H9 (cell line): Measurements from ENCODE around the gene CFAP299. TPM values are rescaled to one million over a fixed set of nuclear protein-coding genes. Genes with fewer than 3 reads are reported as not detected.
"Not testable (repeated sequence)": the region's sequence is repeated elsewhere in the genome, so short reads cannot be mapped to it uniquely, and the experiment has no call there.

ENCODE experiments used
- DNase-seq: peaks from one replicate; pipeline ENCODE4 v3.0.0-alpha.2; 2017
- H2AFZ ChIP-seq: one replicate; pipeline ENCODE4 v1.6.1; 2013; ENCODE audit warnings: mild to moderate bottlenecking, low read length, control low read depth, moderate library complexity
- H2AK5ac ChIP-seq: 2 replicates; pipeline ENCODE4 v1.6.1; 2013; ENCODE audit warnings: low read length, control low read depth, mixed read lengths; ENCODE audit not compliant: insufficient read length
- H2BK120ac ChIP-seq: one replicate; pipeline ENCODE4 v1.6.1; 2013; ENCODE audit warnings: low read depth, mild to moderate bottlenecking, low read length, control low read depth, inconsistent platforms; ENCODE audit not compliant: poor library complexity, severe bottlenecking
- H2BK12ac ChIP-seq: 2 replicates; pipeline ENCODE4 v1.6.1; 2013; ENCODE audit warnings: low read length, control low read depth, mixed read lengths, low read depth; ENCODE audit not compliant: insufficient read length
- H2BK15ac ChIP-seq: 2 replicates; pipeline ENCODE4 v1.6.1; 2013; ENCODE audit warnings: low read depth, low read length, control low read depth
- H2BK20ac ChIP-seq: one replicate; pipeline ENCODE4 v1.6.1; 2013; ENCODE audit warnings: low read depth, mild to moderate bottlenecking, low read length, control low read depth, inconsistent platforms; ENCODE audit not compliant: poor library complexity, severe bottlenecking
- H2BK5ac ChIP-seq: 2 replicates; pipeline ENCODE4 v1.6.1; 2013; ENCODE audit warnings: low read length, control low read depth, mixed read lengths; ENCODE audit not compliant: insufficient read length
- H3K14ac ChIP-seq: 2 replicates; pipeline ENCODE4 v1.6.1; 2013; ENCODE audit warnings: low read length, control low read depth; ENCODE audit not compliant: insufficient read depth
- H3K18ac ChIP-seq: 2 replicates; pipeline ENCODE4 v1.6.1; 2013; ENCODE audit warnings: low read depth, mild to moderate bottlenecking, mixed read lengths, low read length, control low read depth; ENCODE audit not compliant: insufficient read length
- H3K23ac ChIP-seq: 2 replicates; pipeline ENCODE4 v1.6.1; 2013; ENCODE audit warnings: low read length, control low read depth, mixed read lengths, low read depth; ENCODE audit not compliant: insufficient read length
- H3K23me2 ChIP-seq: 2 replicates; pipeline ENCODE4 v1.6.1; 2013; ENCODE audit warnings: low read depth, mild to moderate bottlenecking, mixed read lengths, low read length, control low read depth; ENCODE audit not compliant: insufficient read length, poor library complexity, severe bottlenecking
- H3K27ac ChIP-seq: 2 replicates; pipeline ENCODE4 v1.5.1; 2013; ENCODE audit warnings: low read length, control low read depth, mixed read lengths, low read depth; ENCODE audit not compliant: insufficient read length
- H3K27me3 ChIP-seq: 2 replicates; pipeline ENCODE4 v1.6.1; 2013; ENCODE audit warnings: low read length, control low read depth, inconsistent platforms; ENCODE audit not compliant: insufficient read depth
- H3K4ac ChIP-seq: 2 replicates; pipeline ENCODE4 v1.6.1; 2013; ENCODE audit warnings: low read depth, mild to moderate bottlenecking, control low read depth, inconsistent platforms, low read length, moderate library complexity
- H3K4me1 ChIP-seq: 2 replicates; pipeline ENCODE4 v1.6.1; 2013; ENCODE audit warnings: low read length, control low read depth, inconsistent platforms; ENCODE audit not compliant: insufficient read depth
- H3K4me2 ChIP-seq: 2 replicates; pipeline ENCODE4 v1.6.1; 2013; ENCODE audit warnings: low read length, control low read depth, mixed read lengths; ENCODE audit not compliant: insufficient read length, insufficient read depth
- H3K56ac ChIP-seq: 2 replicates; pipeline ENCODE4 v1.6.1; 2013; ENCODE audit warnings: low read depth, mild to moderate bottlenecking, mixed read lengths, low read length, control low read depth; ENCODE audit not compliant: insufficient read length
- H3K79me1 ChIP-seq: 2 replicates; pipeline ENCODE4 v1.6.1; 2013; ENCODE audit warnings: low read depth, mild to moderate bottlenecking, moderate library complexity, low read length, control low read depth, inconsistent platforms; ENCODE audit not compliant: insufficient read depth, poor library complexity, severe bottlenecking
- H3K79me2 ChIP-seq: 2 replicates; pipeline ENCODE4 v1.6.1; 2013; ENCODE audit warnings: low read length, control low read depth, inconsistent platforms; ENCODE audit not compliant: insufficient read depth
- H3K9ac ChIP-seq: 2 replicates; pipeline ENCODE4 v1.6.1; 2013; ENCODE audit warnings: low read length, control low read depth, mixed read lengths; ENCODE audit not compliant: insufficient read length; ENCODE audit errors: extremely low read depth
- H3K9me3 ChIP-seq: one replicate; pipeline ENCODE4 v1.6.1; 2013; ENCODE audit warnings: low read depth, low read length, inconsistent platforms; ENCODE audit not compliant: control insufficient read depth
- H3T11ph ChIP-seq: one replicate; pipeline ENCODE4 v1.6.1; 2013; ENCODE audit warnings: mild to moderate bottlenecking, low read length, control low read depth, inconsistent platforms
- H4K20me1 ChIP-seq: one replicate; pipeline ENCODE4 v1.6.1; 2013; ENCODE audit not compliant: control insufficient read depth, insufficient read length, insufficient read depth
- H4K5ac ChIP-seq: 2 replicates; pipeline ENCODE4 v1.6.1; 2013; ENCODE audit warnings: low read depth, mild to moderate bottlenecking, mixed read lengths, low read length, control low read depth; ENCODE audit not compliant: insufficient read length
- H4K8ac ChIP-seq: replicated peaks from 2 replicates; pipeline ENCODE4 v1.6.1; 2013; ENCODE audit warnings: low read length, control low read depth, mixed read lengths, low read depth; ENCODE audit not compliant: insufficient read length
- H4K91ac ChIP-seq: 2 replicates; pipeline ENCODE4 v1.6.1; 2013; ENCODE audit warnings: low read depth, mild to moderate bottlenecking, moderate library complexity, mixed read lengths, low read length, control low read depth; ENCODE audit not compliant: insufficient read length
- H3K27ac Mint-ChIP-seq, 3 experiments: 2 replicates in 2 of 3; 3 replicates in 1 of 3; pipeline ENCODE4 v1.8.0; 2020 to 2021; ENCODE audit warnings: mixed read lengths in 3 of 3, mild to moderate bottlenecking in 1 of 3, moderate library complexity in 1 of 3
- H3K27me3 Mint-ChIP-seq: 2 replicates; pipeline ENCODE4 v1.8.0; 2021; ENCODE audit warnings: low read depth, mild to moderate bottlenecking, moderate library complexity, mixed read lengths
- H3K36me3 Mint-ChIP-seq, 3 experiments: 2 replicates in 2 of 3; 3 replicates in 1 of 3; pipeline ENCODE4 v1.8.0; 2020 to 2021; ENCODE audit warnings: low read depth in 3 of 3, mixed read lengths in 3 of 3; ENCODE audit not compliant: insufficient read depth in 1 of 3
- H3K4me1 Mint-ChIP-seq, 2 experiments: 2 replicates each; pipeline ENCODE4 v1.8.0; 2020; ENCODE audit warnings: mixed read lengths in 2 of 2
- H3K4me3 Mint-ChIP-seq, 2 experiments: 2 replicates in 1 of 2; 3 replicates in 1 of 2; pipeline ENCODE4 v1.8.0; 2020 to 2021; ENCODE audit warnings: mild to moderate bottlenecking in 2 of 2, mixed read lengths in 2 of 2, moderate library complexity in 1 of 2
- H3K9me3 Mint-ChIP-seq, 2 experiments: 2 replicates in 1 of 2; 3 replicates in 1 of 2; pipeline ENCODE4 v1.8.0; 2020; ENCODE audit warnings: mild to moderate bottlenecking in 2 of 2, mixed read lengths in 2 of 2, moderate library complexity in 1 of 2
- WGBS: extraction: QIAGEN DNeasy Blood & Tissue Kit; methylation state at CpG from one replicate; pipeline ENCODE4 v1.1.7; 2013; ENCODE audit warnings: missing lambda C conversion rate, low lambda C conversion rate, mixed read lengths; ENCODE audit not compliant: insufficient read length; ENCODE audit errors: extremely low coverage; 5-methylcytosine and 5-hydroxymethylcytosine counted together
- total RNA-seq: library from RNA; stranded (reverse); gene quantifications from 2 replicates; pipeline ENCODE4 v1.2.1, GENCODE V29; 2021
- TF ChIP-seq, protein P1 (sequence below): fragments of 200-600 bp; sonication (generic); conservative IDR thresholded peaks from 3 replicates; pipeline ENCODE4 v1.8.0; 2021; ENCODE audit warnings: antibody characterized with exemption, mild to moderate bottlenecking

The CFAP299 gene
- total RNA-seq, 1 experiment from 2014 or later, result not detected

DNA sequence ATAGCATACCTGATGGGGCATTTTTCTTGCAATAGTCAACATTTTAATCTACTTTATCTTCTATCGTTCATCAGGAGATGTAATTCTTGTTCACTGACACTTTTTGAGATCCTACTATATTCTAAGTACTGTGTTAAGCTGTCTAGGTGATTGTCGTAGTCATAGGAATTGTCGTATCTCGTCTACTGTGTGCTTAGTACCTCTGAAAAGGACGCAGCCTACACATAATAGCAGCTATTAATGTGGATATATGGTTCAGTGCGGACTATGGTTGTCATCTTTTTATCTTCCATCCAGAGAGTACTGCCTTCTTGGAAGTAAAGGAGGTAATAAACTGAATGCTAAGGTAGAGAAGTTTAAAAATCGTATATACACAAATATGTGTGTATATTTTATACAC lies 21.9 kb upstream of the CFAP299 start:
- Histone ChIP-seq H4K5ac (no peak overlapping the region), H3K9me3 (no peaks in the 10 kb centered on the region), H3K23me2 (no peaks in the 10 kb centered on the region), H2BK20ac (no peak overlapping the region), H4K91ac (no peak overlapping the region), H3T11ph (no peak overlapping the region), H3K79me2 (no peaks in the 10 kb centered on the region), H3K79me1 (no peaks in the 10 kb centered on the region), H2AFZ (no peak overlapping the region), H3K18ac (no peak overlapping the region), H3K4ac (no peak overlapping the region), H2AK5ac (no peak overlapping the region), H2BK5ac (no peak overlapping the region), H4K20me1 (no peaks in the 10 kb centered on the region), H3K27ac (no peak overlapping the region), H4K8ac (no peak overlapping the region), H3K4me2 (no peak overlapping the region), H3K56ac (no peak overlapping the region), H3K27me3 (no peaks in the 10 kb centered on the region), H2BK120ac (no peak overlapping the region), H2BK12ac (no peak overlapping the region), H3K23ac (no peak overlapping the region), H3K14ac (no peak overlapping the region), H2BK15ac (no peak overlapping the region), H3K9ac (no peak overlapping the region), H3K4me1 (no peaks in the 10 kb centered on the region; the same call in 1 of the 2 replicates)
- TF ChIP-seq, protein P1, sequence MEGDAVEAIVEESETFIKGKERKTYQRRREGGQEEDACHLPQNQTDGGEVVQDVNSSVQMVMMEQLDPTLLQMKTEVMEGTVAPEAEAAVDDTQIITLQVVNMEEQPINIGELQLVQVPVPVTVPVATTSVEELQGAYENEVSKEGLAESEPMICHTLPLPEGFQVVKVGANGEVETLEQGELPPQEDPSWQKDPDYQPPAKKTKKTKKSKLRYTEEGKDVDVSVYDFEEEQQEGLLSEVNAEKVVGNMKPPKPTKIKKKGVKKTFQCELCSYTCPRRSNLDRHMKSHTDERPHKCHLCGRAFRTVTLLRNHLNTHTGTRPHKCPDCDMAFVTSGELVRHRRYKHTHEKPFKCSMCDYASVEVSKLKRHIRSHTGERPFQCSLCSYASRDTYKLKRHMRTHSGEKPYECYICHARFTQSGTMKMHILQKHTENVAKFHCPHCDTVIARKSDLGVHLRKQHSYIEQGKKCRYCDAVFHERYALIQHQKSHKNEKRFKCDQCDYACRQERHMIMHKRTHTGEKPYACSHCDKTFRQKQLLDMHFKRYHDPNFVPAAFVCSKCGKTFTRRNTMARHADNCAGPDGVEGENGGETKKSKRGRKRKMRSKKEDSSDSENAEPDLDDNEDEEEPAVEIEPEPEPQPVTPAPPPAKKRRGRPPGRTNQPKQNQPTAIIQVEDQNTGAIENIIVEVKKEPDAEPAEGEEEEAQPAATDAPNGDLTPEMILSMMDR, result no peak
- H3K4me1 Mint-ChIP-seq, result peaks cover 4 to 9% of the 10 kb centered on the region in 2 experiments
- H3K27ac Mint-ChIP-seq, result no peak overlapping the region
- peaks cover 16% of the 10 kb centered on the region for H3K27me3 Mint-ChIP-seq
- no peak for DNase-seq
- no peaks in the 10 kb centered on the region for H3K36me3 Mint-ChIP-seq
- H3K9me3 Mint-ChIP-seq, result no peaks in the 10 kb centered on the region
- H3K4me3 Mint-ChIP-seq, result no peak overlapping the region
- no CpG with 5 or more reads among the region's 7 CpGs for WGBS

DNA sequence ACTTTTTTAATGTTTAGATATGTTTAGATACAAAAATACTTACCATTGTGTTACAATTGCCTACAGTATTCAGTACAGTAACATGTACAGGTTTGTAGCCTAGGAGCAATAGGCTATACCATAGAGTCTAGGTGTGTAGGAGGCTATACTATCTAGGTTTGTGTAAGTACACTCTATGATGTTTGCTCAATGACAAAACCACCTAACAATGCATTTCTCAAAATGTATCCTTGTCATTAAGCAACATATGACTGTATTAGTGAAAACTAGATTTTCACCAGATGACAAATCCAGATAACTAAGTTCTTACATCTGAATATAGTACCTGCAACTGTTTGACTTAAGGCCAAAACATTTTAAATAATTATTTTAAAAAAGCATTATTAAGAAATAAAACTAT lies 19.7 kb upstream of the CFAP299 start:
- not testable (repeated sequence) for H3K27me3 ChIP-seq, H3K4me3 Mint-ChIP-seq, H3K9me3 Mint-ChIP-seq, H4K8ac ChIP-seq, H2BK12ac ChIP-seq, H3K79me2 ChIP-seq, H3K4me2 ChIP-seq, H2AK5ac ChIP-seq, H3K27ac ChIP-seq, H3K4me1 ChIP-seq, H4K20me1 ChIP-seq, H3K23ac ChIP-seq, H3K23me2 ChIP-seq, H3K27ac Mint-ChIP-seq, H3K36me3 Mint-ChIP-seq, H4K91ac ChIP-seq, H3K9ac ChIP-seq, H3K4ac ChIP-seq, H2BK15ac ChIP-seq, DNase-seq, H4K5ac ChIP-seq, H3K14ac ChIP-seq, H3K18ac ChIP-seq, H2AFZ ChIP-seq, H2BK5ac ChIP-seq, H3K79me1 ChIP-seq, H2BK20ac ChIP-seq, H2BK120ac ChIP-seq, H3K4me1 Mint-ChIP-seq, H3K56ac ChIP-seq, H3T11ph ChIP-seq, H3K9me3 ChIP-seq
- peaks cover 17% of the 10 kb centered on the region for H3K27me3 Mint-ChIP-seq
